ENCODE results near the gene ANAPC2.

ANAPC2 gene

GRCh38 chr9:137165250-137165836, 23.0 kb downstream of the ANAPC2 start:
- H3K4me3 ChIP-seq (ENCODE audit: low read depth in 1 of 2, low read length in 1 of 2) = no peak overlapping the region
- peaks cover 0 to 11% of the 10 kb centered on the region in 2 experiments for H3K4me1 ChIP-seq (ENCODE audit: control insufficient read depth in 1 of 2, insufficient read depth in 1 of 2, low read depth in 1 of 2, low read length in 1 of 2)
- H3K9me3 ChIP-seq = no peaks in the 10 kb centered on the region
- H3K27me3 ChIP-seq = peaks cover 100% of the 10 kb centered on the region
- H3K27ac ChIP-seq = no peak overlapping the region
- TF ChIP-seq CTCF (IDR thresholded peaks at IDR 0.05) = no peak
- no peaks in the 10 kb centered on the region for H3K36me3 ChIP-seq

- H3K27me3 ChIP-seq = peaks cover 100% of the 10 kb centered on the region
- no peak for TF ChIP-seq CTCF (IDR thresholded peaks at IDR 0.05)
Measured at GRCh38 chr9:137164370-137165249, 23.8 kb downstream of the ANAPC2 start.

GRCh38 chr9:137163805-137164204, 24.6 kb downstream of the ANAPC2 start:
- no peak overlapping the region for H3K27ac ChIP-seq
- no peaks in the 10 kb centered on the region for H3K9me3 ChIP-seq
- H3K4me1 ChIP-seq (ENCODE audit: control insufficient read depth in 1 of 2, insufficient read depth in 1 of 2, low read depth in 1 of 2, low read length in 1 of 2) = peaks cover 0 to 7% of the 10 kb centered on the region in 2 experiments
- no peak for TF ChIP-seq CTCF (IDR thresholded peaks at IDR 0.05)
- H3K4me3 ChIP-seq (ENCODE audit: low read depth in 1 of 2, low read length in 1 of 2) = no peak overlapping the region
- H3K27me3 ChIP-seq = peaks cover 100% of the 10 kb centered on the region
- H3K36me3 ChIP-seq = no peaks in the 10 kb centered on the region

More at GRCh38 chr9:137164370-137165249, 23.8 kb downstream of the ANAPC2 start:
- Histone ChIP-seq H3K9me3 (no peaks in the 10 kb centered on the region), H3K36me3 (no peaks in the 10 kb centered on the region), H3K27ac (no peak overlapping the region), H3K4me1 (ENCODE audit: control insufficient read depth in 1 of 2, insufficient read depth in 1 of 2, low read depth in 1 of 2, low read length in 1 of 2) (peaks cover 0 to 11% of the 10 kb centered on the region in 2 experiments), H3K4me3 (ENCODE audit: low read depth in 1 of 2, low read length in 1 of 2) (no peak overlapping the region)

GRCh38 chr9:137163365-137163715, 25.0 kb downstream of the ANAPC2 start:
- Histone ChIP-seq H3K27me3 (peaks cover 100% of the 10 kb centered on the region), H3K36me3 (no peaks in the 10 kb centered on the region), H3K4me3 (ENCODE audit: low read depth in 1 of 2, low read length in 1 of 2) (peak overlapping the region in 1 of 2 experiments; percentile 10), H3K27ac (no peak overlapping the region), H3K9me3 (no peaks in the 10 kb centered on the region), H3K4me1 (ENCODE audit: control insufficient read depth in 1 of 2, insufficient read depth in 1 of 2, low read depth in 1 of 2, low read length in 1 of 2) (peaks cover 0 to 7% of the 10 kb centered on the region in 2 experiments)
- no peak for TF ChIP-seq CTCF (IDR thresholded peaks at IDR 0.05)

- Histone ChIP-seq H3K36me3 (no peaks in the 10 kb centered on the region), H3K4me1 (ENCODE audit: control insufficient read depth in 1 of 2, insufficient read depth in 1 of 2, low read depth in 1 of 2, low read length in 1 of 2) (peaks cover 0 to 7% of the 10 kb centered on the region in 2 experiments), H3K4me3 (ENCODE audit: low read depth in 1 of 2, low read length in 1 of 2) (peak overlapping the region in 1 of 2 experiments; percentile 10), H3K9me3 (no peaks in the 10 kb centered on the region), H3K27ac (no peak overlapping the region), H3K27me3 (peaks cover 100% of the 10 kb centered on the region)
- no peak for TF ChIP-seq CTCF (IDR thresholded peaks at IDR 0.05)
Measured at GRCh38 chr9:137162505-137163364, 25.6 kb downstream of the ANAPC2 start.

Data from neutrophil (primary cell).